ENCODE measurements around the gene GMDS.

The GMDS gene

GRCh38 chr6:1832844-1833787 is 412.3 kb downstream of the GMDS start:
- DNase-seq (ENCODE audit: low spot score) = no peak

GRCh38 chr6:1832358-1832757 is 413.0 kb downstream of the GMDS start:
- no peak for DNase-seq (ENCODE audit: low spot score)

GRCh38 chr6:1827984-1828793 is 417.2 kb downstream of the GMDS start:
- DNase-seq (ENCODE audit: low spot score) = no peak

GRCh38 chr6:1825926-1826325 is 419.5 kb downstream of the GMDS start:
- no peak for DNase-seq (ENCODE audit: low spot score)

GRCh38 chr6:1825277-1825676 is 420.1 kb downstream of the GMDS start:
- DNase-seq (ENCODE audit: low spot score) = no peak

GRCh38 chr6:1821513-1822183 is 423.8 kb downstream of the GMDS start:
- no peak for DNase-seq (ENCODE audit: low spot score)

GRCh38 chr6:1821164-1821512 is 424.3 kb downstream of the GMDS start:
- DNase-seq (ENCODE audit: low spot score) = no peak

GRCh38 chr6:1820714-1821113 is 424.7 kb downstream of the GMDS start:
- no peak for DNase-seq (ENCODE audit: low spot score)

- DNase-seq (ENCODE audit: low spot score) = no peak
Measured at GRCh38 chr6:1820165-1820564, 425.2 kb downstream of the GMDS start.

GRCh38 chr6:1819007-1819406 is 426.4 kb downstream of the GMDS start:
- no peak for DNase-seq (ENCODE audit: low spot score)

GRCh38 chr6:1817033-1817761 is 428.2 kb downstream of the GMDS start:
- DNase-seq (ENCODE audit: low spot score) = no peak

- DNase-seq (ENCODE audit: low spot score) = no peak
Measured at GRCh38 chr6:1815827-1816452, 429.5 kb downstream of the GMDS start.

GRCh38 chr6:1814279-1814678 is 431.1 kb downstream of the GMDS start:
- DNase-seq (ENCODE audit: low spot score) = no peak

GRCh38 chr6:1812487-1812886 is 432.9 kb downstream of the GMDS start:
- DNase-seq (ENCODE audit: low spot score) = no peak

- DNase-seq (ENCODE audit: low spot score) = no peak
Measured at GRCh38 chr6:1812034-1812433, 433.4 kb downstream of the GMDS start.

GRCh38 chr6:1810880-1811279 is 434.5 kb downstream of the GMDS start:
- DNase-seq (ENCODE audit: low spot score) = no peak

- no peak for DNase-seq (ENCODE audit: low spot score)
Measured at GRCh38 chr6:1809291-1809988, 436.0 kb downstream of the GMDS start.

- no peak for DNase-seq (ENCODE audit: low spot score)
Measured at GRCh38 chr6:1806935-1807334, 438.5 kb downstream of the GMDS start.

GRCh38 chr6:1802491-1803395 is 442.7 kb downstream of the GMDS start:
- no peak for DNase-seq (ENCODE audit: low spot score)

GRCh38 chr6:1801401-1801800 is 444.0 kb downstream of the GMDS start:
- no peak for DNase-seq (ENCODE audit: low spot score)
